GM12875 (cell line): ENCODE measurements around the gene RAB31.

ENCODE experiments used
- H3K4me3 ChIP-seq: one replicate; pipeline ENCODE4 v1.5.1; 2011; ENCODE audit warnings: low read depth, low read length, control low read depth
- TF ChIP-seq, protein P1 (sequence below): IDR thresholded peaks from 2 replicates; pipeline ENCODE4 v1.5.1; 2011; ENCODE audit warnings: low read depth, mild to moderate bottlenecking, control low read depth, inconsistent platforms, low read length, moderate library complexity, borderline replicate concordance; ENCODE audit not compliant: insufficient read depth

The RAB31 gene

DNA sequence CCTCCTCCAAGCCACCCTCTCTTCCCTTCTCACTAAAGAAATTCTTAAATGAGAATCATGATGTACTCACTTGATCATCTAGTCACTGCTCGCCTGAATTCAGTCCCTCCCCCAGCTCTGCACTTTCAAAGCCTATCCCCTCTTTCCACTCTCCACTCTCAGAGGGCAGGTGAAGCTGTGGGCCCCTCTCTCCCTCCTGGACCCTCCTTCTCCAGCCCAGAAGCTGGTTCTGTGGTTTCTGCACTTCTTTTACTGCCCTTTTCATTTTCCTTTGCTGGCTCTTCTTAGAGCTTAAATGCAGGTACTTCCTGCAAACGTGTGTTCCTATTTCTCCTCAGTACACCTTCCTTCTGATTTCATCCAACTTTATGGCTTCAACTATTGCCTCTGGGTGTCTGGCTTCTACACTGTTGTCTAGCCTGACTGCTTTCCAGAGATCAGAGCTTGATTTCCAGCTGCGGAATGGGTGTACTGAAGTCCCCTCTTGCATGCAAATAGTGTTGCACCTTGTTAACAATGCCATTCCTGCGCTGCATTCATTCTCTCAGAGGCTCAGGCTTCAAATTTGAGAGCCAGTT is 162.4 kb downstream of the RAB31 start:
- no peak overlapping the region for H3K4me3 ChIP-seq
- TF ChIP-seq, protein P1, sequence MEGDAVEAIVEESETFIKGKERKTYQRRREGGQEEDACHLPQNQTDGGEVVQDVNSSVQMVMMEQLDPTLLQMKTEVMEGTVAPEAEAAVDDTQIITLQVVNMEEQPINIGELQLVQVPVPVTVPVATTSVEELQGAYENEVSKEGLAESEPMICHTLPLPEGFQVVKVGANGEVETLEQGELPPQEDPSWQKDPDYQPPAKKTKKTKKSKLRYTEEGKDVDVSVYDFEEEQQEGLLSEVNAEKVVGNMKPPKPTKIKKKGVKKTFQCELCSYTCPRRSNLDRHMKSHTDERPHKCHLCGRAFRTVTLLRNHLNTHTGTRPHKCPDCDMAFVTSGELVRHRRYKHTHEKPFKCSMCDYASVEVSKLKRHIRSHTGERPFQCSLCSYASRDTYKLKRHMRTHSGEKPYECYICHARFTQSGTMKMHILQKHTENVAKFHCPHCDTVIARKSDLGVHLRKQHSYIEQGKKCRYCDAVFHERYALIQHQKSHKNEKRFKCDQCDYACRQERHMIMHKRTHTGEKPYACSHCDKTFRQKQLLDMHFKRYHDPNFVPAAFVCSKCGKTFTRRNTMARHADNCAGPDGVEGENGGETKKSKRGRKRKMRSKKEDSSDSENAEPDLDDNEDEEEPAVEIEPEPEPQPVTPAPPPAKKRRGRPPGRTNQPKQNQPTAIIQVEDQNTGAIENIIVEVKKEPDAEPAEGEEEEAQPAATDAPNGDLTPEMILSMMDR = no peak

DNA sequence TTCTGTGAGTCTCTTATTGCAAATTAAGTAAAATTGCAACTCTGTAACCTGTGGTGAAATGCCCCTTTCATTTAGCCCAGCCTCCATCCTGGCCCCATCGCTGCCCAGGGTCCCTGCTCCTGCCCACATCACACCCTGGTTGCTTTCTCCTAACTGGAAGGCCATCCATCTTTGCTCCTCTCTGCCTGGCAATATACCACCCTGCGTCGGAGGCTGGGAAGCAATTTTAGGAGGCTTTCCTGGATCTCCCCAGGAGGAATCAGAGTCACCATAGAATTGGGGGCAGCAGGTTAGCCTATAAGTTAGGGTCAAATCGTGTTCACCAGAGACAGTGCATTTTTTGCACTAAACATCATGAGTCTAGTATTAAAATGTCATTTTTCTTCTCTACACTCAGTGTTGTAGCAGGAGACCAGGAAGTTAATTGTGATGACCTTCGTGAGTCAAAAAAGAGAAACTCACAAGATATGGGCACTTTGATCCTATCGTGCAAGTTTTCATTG is 163.2 kb downstream of the RAB31 start:
- TF ChIP-seq, protein P1 = no peak
- H3K4me3 ChIP-seq = no peak overlapping the region

DNA sequence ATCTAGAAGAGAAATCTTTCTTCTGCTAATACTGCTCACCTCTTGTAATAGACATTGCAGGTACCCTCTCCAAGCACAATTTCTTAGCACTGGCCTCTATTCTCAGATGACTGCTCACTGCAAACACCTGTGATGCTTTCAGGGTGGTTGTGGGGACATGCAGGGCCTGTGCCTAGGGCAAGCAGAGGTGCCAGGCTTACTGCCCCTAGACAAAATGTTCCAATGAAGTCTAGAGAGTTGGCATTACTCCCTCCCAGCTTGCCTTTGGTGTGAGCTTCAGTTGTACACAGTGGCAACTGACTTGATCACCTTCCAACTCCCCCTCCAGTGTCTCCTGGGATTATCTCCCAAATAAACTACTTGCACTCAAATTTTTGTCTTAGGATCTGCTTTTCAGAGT is 164.7 kb downstream of the RAB31 start:
- H3K4me3 ChIP-seq = no peak overlapping the region
- TF ChIP-seq, protein P1 = no peak

DNA sequence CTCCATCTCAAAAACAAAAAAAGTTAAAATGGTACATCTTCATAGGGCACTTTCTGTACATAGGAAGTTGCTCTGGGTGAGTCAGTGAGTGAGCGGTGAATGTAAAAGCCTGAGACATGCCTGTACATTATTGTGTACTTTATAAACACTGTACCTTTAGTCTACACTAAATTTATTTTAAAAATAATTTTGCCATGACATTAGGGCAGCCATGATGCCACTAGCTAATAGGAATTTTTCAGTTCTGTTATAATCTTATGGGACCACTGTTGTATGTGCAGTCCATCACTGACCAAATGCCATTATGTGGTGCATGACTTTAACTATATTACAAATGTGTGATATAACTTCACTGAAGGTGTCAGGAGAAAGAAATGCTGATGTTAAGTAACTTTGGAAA is 166.6 kb downstream of the RAB31 start:
- no peak overlapping the region for H3K4me3 ChIP-seq
- TF ChIP-seq, protein P1 = no peak

DNA sequence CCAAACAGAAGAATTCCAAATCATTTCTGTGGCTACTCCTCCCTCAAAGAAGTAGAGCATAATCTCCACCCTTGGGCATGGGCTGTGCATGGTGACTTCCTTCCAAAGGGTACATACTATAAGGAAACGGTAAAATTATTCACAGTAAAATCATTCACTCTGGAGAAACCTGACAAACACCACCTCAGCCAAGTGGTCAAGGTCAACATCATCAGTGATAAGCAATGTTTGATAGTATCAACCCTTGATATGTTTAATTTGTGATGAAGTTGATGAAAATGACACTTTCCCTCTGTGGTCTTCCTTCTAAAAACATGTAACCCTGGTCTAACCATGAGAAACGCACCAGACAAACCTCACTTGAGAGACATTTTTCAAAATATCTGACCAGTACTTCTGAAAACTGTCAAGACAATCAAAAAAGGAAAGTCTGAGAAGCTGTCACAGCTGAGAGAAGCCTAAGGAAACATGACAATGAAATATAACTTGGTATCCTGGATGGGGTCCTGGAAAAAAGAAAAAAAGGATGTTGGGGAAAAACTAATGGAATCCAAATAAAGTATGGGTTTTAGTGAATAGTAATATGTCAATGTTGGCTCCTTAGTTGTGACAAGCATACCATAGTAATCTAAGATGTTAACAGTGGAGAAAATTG is 168.2 kb downstream of the RAB31 start:
- TF ChIP-seq, protein P1 = no peak
- H3K4me3 ChIP-seq = no peak overlapping the region

DNA sequence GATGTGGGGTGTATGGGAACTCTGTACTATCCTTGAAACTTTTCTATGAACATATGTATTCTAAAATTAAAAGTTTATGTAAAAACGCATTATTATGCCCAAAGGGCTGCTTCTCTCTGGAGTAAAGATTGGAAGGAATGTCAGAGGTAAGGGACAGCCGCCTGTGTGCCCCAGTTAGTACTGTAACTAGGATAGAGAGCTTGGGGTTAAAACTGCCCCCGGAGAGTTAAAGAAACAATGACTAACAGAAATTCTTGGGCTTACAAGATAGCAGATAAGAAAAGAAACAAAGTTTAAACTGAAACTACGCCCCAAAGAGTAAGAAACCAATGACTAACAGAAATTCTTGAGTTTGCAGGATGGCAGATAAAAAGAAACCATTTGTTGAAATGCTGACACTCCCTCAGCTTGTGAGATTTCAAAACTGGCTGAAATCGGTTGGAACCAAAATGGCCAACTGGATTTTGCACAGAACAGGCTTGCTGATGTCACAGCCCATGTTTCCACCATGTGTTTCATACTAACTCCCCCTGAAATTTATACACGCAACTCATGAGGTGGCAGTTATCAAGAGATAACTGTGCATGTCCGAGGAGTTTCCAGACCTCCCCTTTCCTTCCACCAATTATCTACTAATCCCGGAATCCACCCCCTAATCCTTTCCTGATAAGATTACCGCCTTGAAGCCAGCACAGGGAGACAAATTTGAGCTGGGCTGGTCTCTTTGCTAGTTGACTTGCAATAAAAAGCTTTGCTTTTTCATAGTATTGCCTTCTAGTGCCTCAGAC is 169.0 kb downstream of the RAB31 start:
- TF ChIP-seq, protein P1 = no peak
- no peak overlapping the region for H3K4me3 ChIP-seq
